ENCODE measurements around the gene CCDC71.

Gene CCDC71

GRCh38 chr3:49165771-49166751, at the start of gene CCDC71:
TSS of gene CCDC71 (minus strand) at chr3:49166331. CDS start at chr3:49164208, 2,123 bp downstream.
- DNase-seq (ENCODE audit: low read depth), result peak; percentile 81
- Histone ChIP-seq H3K27me3 (replicated peaks; ENCODE audit: control insufficient read depth, insufficient read depth, low read length) (no peaks in the 10 kb centered on the region), H3K9ac (ENCODE audit: low read length) (peak within 1 kb of the TSS; percentile 91), H3K4me1 (ENCODE audit: control insufficient read depth, insufficient read depth, low read length) (peaks cover 20% of the 10 kb centered on the region), H3K4me3 (ENCODE audit: low read length) (peak within 1 kb of the TSS; percentile 91), H3K9me3 (ENCODE audit: control insufficient read depth, low read length) (no peaks in the 10 kb centered on the region), H3K36me3 (ENCODE audit: control insufficient read depth, insufficient read depth, low read length, severe bottlenecking) (peaks cover 17% of the 10 kb centered on the region)

GRCh38 chr3:49213998-49214397, 47.9 kb upstream of the CCDC71 start:
- no peak overlapping the region for H3K9ac ChIP-seq (ENCODE audit: low read length)
- no peak overlapping the region for H3K4me3 ChIP-seq (ENCODE audit: low read length)
- H3K36me3 ChIP-seq (ENCODE audit: control insufficient read depth, insufficient read depth, low read length, severe bottlenecking), result peaks cover 21% of the 10 kb centered on the region
- DNase-seq (ENCODE audit: low read depth), result no peak
- peaks cover 15% of the 10 kb centered on the region for H3K4me1 ChIP-seq (ENCODE audit: control insufficient read depth, insufficient read depth, low read length)
- H3K27me3 ChIP-seq (replicated peaks; ENCODE audit: control insufficient read depth, insufficient read depth, low read length), result no peaks in the 10 kb centered on the region
- peaks cover 8% of the 10 kb centered on the region for H3K9me3 ChIP-seq (ENCODE audit: control insufficient read depth, low read length)

- DNase-seq (ENCODE audit: low read depth), result no peak
- Histone ChIP-seq H3K9me3 (ENCODE audit: control insufficient read depth, low read length) (peaks cover 8% of the 10 kb centered on the region), H3K4me1 (ENCODE audit: control insufficient read depth, insufficient read depth, low read length) (peaks cover 13% of the 10 kb centered on the region), H3K9ac (ENCODE audit: low read length) (no peak overlapping the region), H3K4me3 (ENCODE audit: low read length) (no peak overlapping the region), H3K36me3 (ENCODE audit: control insufficient read depth, insufficient read depth, low read length, severe bottlenecking) (peaks cover 21% of the 10 kb centered on the region), H3K27me3 (replicated peaks; ENCODE audit: control insufficient read depth, insufficient read depth, low read length) (no peaks in the 10 kb centered on the region)
These were observed 47.4 kb upstream of the CCDC71 start for GRCh38 chr3:49213541-49213943.

GRCh38 chr3:49199900-49200281, 33.8 kb upstream of the CCDC71 start:
- H3K4me3 ChIP-seq (ENCODE audit: low read length), result peak overlapping the region; percentile 90
- DNase-seq (ENCODE audit: low read depth), result no peak

GRCh38 chr3:49199239-49199899, 33.2 kb upstream of the CCDC71 start:
- peaks cover 27% of the 10 kb centered on the region for H3K4me1 ChIP-seq (ENCODE audit: control insufficient read depth, insufficient read depth, low read length)
- no peaks in the 10 kb centered on the region for H3K9me3 ChIP-seq (ENCODE audit: control insufficient read depth, low read length)
- no peaks in the 10 kb centered on the region for H3K36me3 ChIP-seq (ENCODE audit: control insufficient read depth, insufficient read depth, low read length, severe bottlenecking)
- peak; percentile 58 for DNase-seq (ENCODE audit: low read depth)
- H3K4me3 ChIP-seq (ENCODE audit: low read length), result peak overlapping the region; percentile 90
- peak overlapping the region; percentile 92 for H3K9ac ChIP-seq (ENCODE audit: low read length)
- no peaks in the 10 kb centered on the region for H3K27me3 ChIP-seq (replicated peaks; ENCODE audit: control insufficient read depth, insufficient read depth, low read length)

More at GRCh38 chr3:49199900-49200281, 33.8 kb upstream of the CCDC71 start:
- Histone ChIP-seq H3K4me1 (ENCODE audit: control insufficient read depth, insufficient read depth, low read length) (peaks cover 27% of the 10 kb centered on the region), H3K9me3 (ENCODE audit: control insufficient read depth, low read length) (no peaks in the 10 kb centered on the region), H3K27me3 (replicated peaks; ENCODE audit: control insufficient read depth, insufficient read depth, low read length) (no peaks in the 10 kb centered on the region), H3K9ac (ENCODE audit: low read length) (peak overlapping the region; percentile 92), H3K36me3 (ENCODE audit: control insufficient read depth, insufficient read depth, low read length, severe bottlenecking) (no peaks in the 10 kb centered on the region)

GRCh38 chr3:49198611-49199230, 32.6 kb upstream of the CCDC71 start:
- H3K4me3 ChIP-seq (ENCODE audit: low read length), result peak overlapping the region; percentile 90

GRCh38 chr3:49198161-49198560, 32.0 kb upstream of the CCDC71 start:
- no peak for DNase-seq (ENCODE audit: low read depth)
- peak overlapping the region; percentile 27 for H3K9ac ChIP-seq (ENCODE audit: low read length)

More at GRCh38 chr3:49198611-49199230, 32.6 kb upstream of the CCDC71 start:
- H3K4me1 ChIP-seq (ENCODE audit: control insufficient read depth, insufficient read depth, low read length), result peaks cover 27% of the 10 kb centered on the region
- no peaks in the 10 kb centered on the region for H3K9me3 ChIP-seq (ENCODE audit: control insufficient read depth, low read length)
- peak overlapping the region; percentile 73 for H3K9ac ChIP-seq (ENCODE audit: low read length)
- H3K27me3 ChIP-seq (replicated peaks; ENCODE audit: control insufficient read depth, insufficient read depth, low read length), result no peaks in the 10 kb centered on the region
- no peaks in the 10 kb centered on the region for H3K36me3 ChIP-seq (ENCODE audit: control insufficient read depth, insufficient read depth, low read length, severe bottlenecking)
- DNase-seq (ENCODE audit: low read depth), result no peak

GRCh38 chr3:49191741-49192140, 25.6 kb upstream of the CCDC71 start:
- Histone ChIP-seq H3K9me3 (ENCODE audit: control insufficient read depth, low read length) (no peaks in the 10 kb centered on the region), H3K4me1 (ENCODE audit: control insufficient read depth, insufficient read depth, low read length) (no peaks in the 10 kb centered on the region), H3K9ac (ENCODE audit: low read length) (no peak overlapping the region), H3K36me3 (ENCODE audit: control insufficient read depth, insufficient read depth, low read length, severe bottlenecking) (no peaks in the 10 kb centered on the region), H3K4me3 (ENCODE audit: low read length) (no peak overlapping the region), H3K27me3 (replicated peaks; ENCODE audit: control insufficient read depth, insufficient read depth, low read length) (peaks cover 5% of the 10 kb centered on the region)
- no peak for DNase-seq (ENCODE audit: low read depth)

More at GRCh38 chr3:49198161-49198560, 32.0 kb upstream of the CCDC71 start:
- Histone ChIP-seq H3K4me3 (ENCODE audit: low read length) (no peak overlapping the region), H3K4me1 (ENCODE audit: control insufficient read depth, insufficient read depth, low read length) (peaks cover 22% of the 10 kb centered on the region), H3K9me3 (ENCODE audit: control insufficient read depth, low read length) (no peaks in the 10 kb centered on the region), H3K27me3 (replicated peaks; ENCODE audit: control insufficient read depth, insufficient read depth, low read length) (no peaks in the 10 kb centered on the region), H3K36me3 (ENCODE audit: control insufficient read depth, insufficient read depth, low read length, severe bottlenecking) (no peaks in the 10 kb centered on the region)

- Histone ChIP-seq H3K9ac (ENCODE audit: low read length) (no peak overlapping the region), H3K36me3 (ENCODE audit: control insufficient read depth, insufficient read depth, low read length, severe bottlenecking) (no peaks in the 10 kb centered on the region), H3K27me3 (replicated peaks; ENCODE audit: control insufficient read depth, insufficient read depth, low read length) (no peaks in the 10 kb centered on the region), H3K4me3 (ENCODE audit: low read length) (no peak overlapping the region), H3K9me3 (ENCODE audit: control insufficient read depth, low read length) (no peaks in the 10 kb centered on the region), H3K4me1 (ENCODE audit: control insufficient read depth, insufficient read depth, low read length) (peaks cover 3% of the 10 kb centered on the region)
- no peak for DNase-seq (ENCODE audit: low read depth)
These were observed 17.7 kb upstream of the CCDC71 start for GRCh38 chr3:49183873-49184272.

- Histone ChIP-seq H3K4me3 (ENCODE audit: low read length) (no peak overlapping the region), H3K4me1 (ENCODE audit: control insufficient read depth, insufficient read depth, low read length) (peaks cover 3% of the 10 kb centered on the region), H3K36me3 (ENCODE audit: control insufficient read depth, insufficient read depth, low read length, severe bottlenecking) (no peaks in the 10 kb centered on the region), H3K9me3 (ENCODE audit: control insufficient read depth, low read length) (no peaks in the 10 kb centered on the region), H3K27me3 (replicated peaks; ENCODE audit: control insufficient read depth, insufficient read depth, low read length) (no peaks in the 10 kb centered on the region), H3K9ac (ENCODE audit: low read length) (no peak overlapping the region)
- no peak for DNase-seq (ENCODE audit: low read depth)
These were observed 16.6 kb upstream of the CCDC71 start for GRCh38 chr3:49182682-49183081.

GRCh38 chr3:49181351-49181750, 15.2 kb upstream of the CCDC71 start:
- H3K4me1 ChIP-seq (ENCODE audit: control insufficient read depth, insufficient read depth, low read length), result peaks cover 3% of the 10 kb centered on the region
- no peaks in the 10 kb centered on the region for H3K27me3 ChIP-seq (replicated peaks; ENCODE audit: control insufficient read depth, insufficient read depth, low read length)
- H3K36me3 ChIP-seq (ENCODE audit: control insufficient read depth, insufficient read depth, low read length, severe bottlenecking), result peaks cover 6% of the 10 kb centered on the region
- no peaks in the 10 kb centered on the region for H3K9me3 ChIP-seq (ENCODE audit: control insufficient read depth, low read length)
- H3K9ac ChIP-seq (ENCODE audit: low read length), result no peak overlapping the region
- H3K4me3 ChIP-seq (ENCODE audit: low read length), result no peak overlapping the region
- no peak for DNase-seq (ENCODE audit: low read depth)

Measured in adipocyte (in vitro differentiated cells).